ENCODE measurements around the gene TAF10.

Gene TAF10

GRCh38 chr11:6636480-6636879 is 24.5 kb upstream of the TAF10 start:
- Histone ChIP-seq H3K27ac (ENCODE audit: low read depth, low read length, poor library complexity, severe bottlenecking) (no peak overlapping the region), H3K9me3 (ENCODE audit: low read length) (no peaks in the 10 kb centered on the region), H3F3A (ENCODE audit: insufficient read depth, low read length) (no peaks in the 10 kb centered on the region), H3K4me3 (ENCODE audit: low read depth, low read length, poor library complexity, severe bottlenecking) (no peak overlapping the region), H3K79me2 (ENCODE audit: insufficient read depth, low read length) (no peaks in the 10 kb centered on the region), H3K27me3 (ENCODE audit: insufficient read depth, low read length) (peaks cover 10% of the 10 kb centered on the region; the same call in 1 of the 2 replicates), H2AFZ (ENCODE audit: low read length) (no peak overlapping the region), H3K4me2 (ENCODE audit: low read length) (no peak overlapping the region), H3K9ac (ENCODE audit: low read length) (no peak overlapping the region), H3K36me3 (ENCODE audit: insufficient read depth, low read length) (no peaks in the 10 kb centered on the region), H4K20me1 (ENCODE audit: insufficient read depth, low read length) (no peaks in the 10 kb centered on the region), H3K9me2 (ENCODE audit: low read depth, low read length) (no peaks in the 10 kb centered on the region), H3K4me1 (ENCODE audit: insufficient read depth, low read length, severe bottlenecking) (no peaks in the 10 kb centered on the region)
- TF ChIP-seq CTCF (IDR thresholded peaks at IDR 0.05; ENCODE audit: low read length), result no peak
- no peak for TF ChIP-seq EZH2 (IDR thresholded peaks at IDR 0.05; ENCODE audit: borderline replicate concordance, low read length)

- H3K27me3 ChIP-seq (ENCODE audit: insufficient read depth, low read length), result peaks cover 10% of the 10 kb centered on the region; the same call in 1 of the 2 replicates
- no peaks in the 10 kb centered on the region for H3F3A ChIP-seq (ENCODE audit: insufficient read depth, low read length)
- no peaks in the 10 kb centered on the region for H3K4me1 ChIP-seq (ENCODE audit: insufficient read depth, low read length, severe bottlenecking)
- H4K20me1 ChIP-seq (ENCODE audit: insufficient read depth, low read length), result no peaks in the 10 kb centered on the region
- H3K9ac ChIP-seq (ENCODE audit: low read length), result no peak overlapping the region
- no peaks in the 10 kb centered on the region for H3K9me2 ChIP-seq (ENCODE audit: low read depth, low read length)
- no peaks in the 10 kb centered on the region for H3K9me3 ChIP-seq (ENCODE audit: low read length)
- H3K36me3 ChIP-seq (ENCODE audit: insufficient read depth, low read length), result no peaks in the 10 kb centered on the region
- H3K4me3 ChIP-seq (ENCODE audit: low read depth, low read length, poor library complexity, severe bottlenecking), result no peak overlapping the region
- TF ChIP-seq EZH2 (IDR thresholded peaks at IDR 0.05; ENCODE audit: borderline replicate concordance, low read length) (no peak), CTCF (IDR thresholded peaks at IDR 0.05; ENCODE audit: low read length) (no peak)
- no peak overlapping the region for H3K27ac ChIP-seq (ENCODE audit: low read depth, low read length, poor library complexity, severe bottlenecking)
- no peak overlapping the region for H2AFZ ChIP-seq (ENCODE audit: low read length)
- H3K4me2 ChIP-seq (ENCODE audit: low read length), result no peak overlapping the region
- no peaks in the 10 kb centered on the region for H3K79me2 ChIP-seq (ENCODE audit: insufficient read depth, low read length)
These were observed 23.3 kb upstream of the TAF10 start for GRCh38 chr11:6635082-6635932.

GRCh38 chr11:6634534-6634933 is 22.5 kb upstream of the TAF10 start:
- H3K9me2 ChIP-seq (ENCODE audit: low read depth, low read length), result no peaks in the 10 kb centered on the region
- no peaks in the 10 kb centered on the region for H3K4me1 ChIP-seq (ENCODE audit: insufficient read depth, low read length, severe bottlenecking)
- no peak overlapping the region for H3K9ac ChIP-seq (ENCODE audit: low read length)
- no peaks in the 10 kb centered on the region for H4K20me1 ChIP-seq (ENCODE audit: insufficient read depth, low read length)
- no peaks in the 10 kb centered on the region for H3F3A ChIP-seq (ENCODE audit: insufficient read depth, low read length)
- H3K27me3 ChIP-seq (ENCODE audit: insufficient read depth, low read length), result peaks cover 10% of the 10 kb centered on the region; the same call in 1 of the 2 replicates
- H3K36me3 ChIP-seq (ENCODE audit: insufficient read depth, low read length), result no peaks in the 10 kb centered on the region
- H3K4me2 ChIP-seq (ENCODE audit: low read length), result no peak overlapping the region
- H3K4me3 ChIP-seq (ENCODE audit: low read depth, low read length, poor library complexity, severe bottlenecking), result no peak overlapping the region
- no peaks in the 10 kb centered on the region for H3K9me3 ChIP-seq (ENCODE audit: low read length)
- H3K79me2 ChIP-seq (ENCODE audit: insufficient read depth, low read length), result no peaks in the 10 kb centered on the region
- H2AFZ ChIP-seq (ENCODE audit: low read length), result no peak overlapping the region
- H3K27ac ChIP-seq (ENCODE audit: low read depth, low read length, poor library complexity, severe bottlenecking), result no peak overlapping the region
- no peak for TF ChIP-seq CTCF (IDR thresholded peaks at IDR 0.05; ENCODE audit: low read length)
- no peak for TF ChIP-seq EZH2 (IDR thresholded peaks at IDR 0.05; ENCODE audit: borderline replicate concordance, low read length)
